PC-3 (cell line): ENCODE measurements around the gene SYT11. TPM values are rescaled to one million over a fixed set of nuclear protein-coding genes. Genes with fewer than 3 reads are reported as not detected.
A peak's percentile ranks its signal among the peaks of the same experiment; 100 is the strongest.

ENCODE experiments used
- ATAC-seq: fragments of 200-7000 bp; cut with Tn5 transposase; 2 replicates; pipeline ENCODE4 v1.9.1; 2020; ENCODE audit warnings: mild to moderate bottlenecking, moderate library complexity
- BruUV-seq: library from RNA; stranded (reverse); fragments of 400-500 nt; replicated peaks from 2 replicates; lab custom pipeline; 2021; lab: Mats Ljungman, UMichigan
- CTCF ChIA-PET: fragments of 300-600 bp; sonication (Branson Sonifier 250); formaldehyde crosslinking; loops from one replicate; lab custom pipeline; 2022; ENCODE audit warnings: antibody characterized with exemption; lab: Charles Lee
- POLR2A ChIA-PET: fragments of 300-600 bp; sonication (Branson Sonifier 250); formaldehyde crosslinking; loops from one replicate; lab custom pipeline; 2022; ENCODE audit warnings: antibody characterized with exemption; ENCODE audit not compliant: unreplicated experiment; lab: Charles Lee
- DNase-seq: peaks from one replicate; pipeline ENCODE4 v3.0.0-alpha.2; 2015
- H2AFZ ChIP-seq: fragments of 300-600 bp; sonication (generic); 2 replicates; pipeline ENCODE4 v1.6.0; 2016; ENCODE audit warnings: antibody characterized with exemption, low read length
- H3F3A ChIP-seq: fragments of 300-600 bp; sonication (generic); one replicate; pipeline ENCODE4 v1.6.0; 2017; ENCODE audit warnings: antibody characterized with exemption, low read length, control low read depth, mild to moderate bottlenecking; ENCODE audit not compliant: unreplicated experiment
- H3K27ac ChIP-seq: fragments of 300-600 bp; sonication (generic); 2 replicates; pipeline ENCODE4 v1.5.1; 2016; ENCODE audit warnings: mild to moderate bottlenecking, low read length
- H3K27me3 ChIP-seq: fragments of 300-600 bp; sonication (generic); 2 replicates; pipeline ENCODE4 v1.6.1; 2016; ENCODE audit warnings: low read length, mixed read lengths
- H3K36me3 ChIP-seq: fragments of 300-600 bp; sonication (generic); 2 replicates; pipeline ENCODE4 v1.6.1; 2016; ENCODE audit warnings: low read depth, mixed run types, low read length, mixed read lengths
- H3K4me1 ChIP-seq: fragments of 300-600 bp; sonication (generic); 2 replicates; pipeline ENCODE4 v1.5.1; 2016; ENCODE audit warnings: low read length; ENCODE audit not compliant: insufficient read depth
- H3K4me2 ChIP-seq: fragments of 300-600 bp; sonication (generic); 2 replicates; pipeline ENCODE4 v1.6.0; 2016; ENCODE audit warnings: low read length
- H3K4me3 ChIP-seq: fragments of 300-600 bp; sonication (generic); 2 replicates; pipeline ENCODE4 v1.5.1; 2016; ENCODE audit warnings: mild to moderate bottlenecking, low read length, mixed read lengths
- H3K79me2 ChIP-seq: fragments of 300-600 bp; sonication (generic); 2 replicates; pipeline ENCODE4 v1.6.1; 2017; ENCODE audit warnings: low read length, mixed read lengths
- H3K9ac ChIP-seq: fragments of 300-600 bp; sonication (generic); 2 replicates; pipeline ENCODE4 v1.6.0; 2016; ENCODE audit warnings: mild to moderate bottlenecking, low read length
- H3K9me2 ChIP-seq: fragments of 300-600 bp; sonication (generic); replicated peaks from 2 replicates; pipeline ENCODE4 v1.6.1; 2016; ENCODE audit warnings: mixed run types, low read length, mixed read lengths
- H3K9me3 ChIP-seq: fragments of 300-600 bp; sonication (generic); 2 replicates; pipeline ENCODE4 v1.6.1; 2016; ENCODE audit warnings: low read length, mixed read lengths
- H4K20me1 ChIP-seq: fragments of 300-600 bp; sonication (generic); 2 replicates; pipeline ENCODE4 v1.6.1; 2016; ENCODE audit warnings: low read length, mixed read lengths
- CTCF ChIP-seq: fragments of 300-600 bp; sonication (generic); conservative IDR thresholded peaks from 2 replicates; pipeline ENCODE4 v1.5.1; 2017; ENCODE audit warnings: antibody characterized with exemption, low read depth, mild to moderate bottlenecking, low read length
- EZH2 ChIP-seq: fragments of 300-600 bp; sonication (generic); IDR thresholded peaks from one replicate; pipeline ENCODE4 v1.6.1; 2017; ENCODE audit warnings: antibody characterized with exemption, mild to moderate bottlenecking, low read length; ENCODE audit not compliant: unreplicated experiment
- EZH2phosphoT487 ChIP-seq: fragments of 300-600 bp; sonication (generic); IDR thresholded peaks from 2 replicates; pipeline ENCODE4 v1.6.1; 2018; ENCODE audit warnings: mild to moderate bottlenecking, antibody characterized with exemption, low read length, borderline replicate concordance
- intact Hi-C: fragments of 100-400 bp; cut with micrococcal nuclease; formaldehyde crosslinking; loops from 2 replicates; pipeline ENCODE4 v1.9.0; 2023
- total RNA-seq: library from RNA; depleted of rRNA; stranded (reverse); fragments of >200 nt; gene quantifications from 2 replicates; pipeline ENCODE4 v1.2.3, GENCODE V29; 2014

The SYT11 gene
- total RNA-seq, 1 experiment from 2014 or later, result 0.44 TPM

DNA sequence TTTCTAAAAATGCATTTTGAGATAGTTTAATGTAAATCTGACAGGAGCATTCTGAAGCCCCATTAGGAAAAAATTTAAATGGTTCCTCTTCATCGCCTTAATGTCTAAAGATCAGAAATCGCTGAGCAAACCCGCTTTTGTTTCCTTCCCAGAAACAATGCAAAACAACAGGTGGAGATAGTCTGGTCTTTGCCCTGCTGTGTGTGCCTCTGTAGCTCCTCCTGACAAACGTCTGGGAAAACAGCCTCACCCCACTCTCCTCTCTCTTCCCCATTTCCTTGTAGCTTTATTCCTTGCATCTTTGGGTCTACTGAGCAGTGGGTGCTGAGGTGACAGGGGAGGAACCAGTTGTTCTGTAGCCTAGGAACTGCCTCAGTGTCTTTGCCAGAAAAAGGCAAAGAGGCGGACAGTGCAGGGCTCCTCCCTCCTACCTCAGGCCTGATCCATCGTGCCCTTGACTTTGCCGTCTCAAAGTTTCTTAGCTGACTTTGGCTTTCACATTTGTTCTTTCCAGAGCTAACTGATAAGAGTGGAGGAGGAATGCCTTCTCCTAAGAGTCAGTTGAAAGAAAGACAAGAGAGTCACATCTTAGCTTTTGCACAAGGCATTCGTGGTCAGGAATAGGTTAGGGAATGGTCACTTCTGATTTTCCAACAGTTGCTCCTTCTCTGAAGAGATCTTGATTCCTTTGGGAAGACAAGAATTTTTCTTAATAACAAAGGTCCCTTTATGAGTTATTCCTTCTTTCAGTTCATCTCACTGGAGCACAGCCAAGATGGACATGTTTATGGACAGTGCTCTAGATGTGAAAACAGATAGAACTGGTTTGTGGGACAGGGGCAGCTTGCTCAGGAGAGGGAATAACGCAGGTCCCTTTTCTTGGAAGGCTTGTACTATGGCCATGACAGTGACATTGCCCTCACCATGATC, 24.9 kb downstream of the SYT11 start:
- H3K9me2 ChIP-seq, result no peaks in the 10 kb centered on the region
- no peaks in the 10 kb centered on the region for H3K36me3 ChIP-seq
- 0 out of 2 replicates have a peak overlapping the region, but pooled peaks have one; percentile 2 for H3K4me2 ChIP-seq
- intact Hi-C loops, result no loop called here
- H4K20me1 ChIP-seq, result no peaks in the 10 kb centered on the region
- no peak overlapping the region for H3K9ac ChIP-seq
- peak overlapping the region; percentile 3; the same call in 1 of the 2 replicates for H2AFZ ChIP-seq
- no peak overlapping the region for H3K27ac ChIP-seq
- no peaks in the 10 kb centered on the region for H3K79me2 ChIP-seq
- TF ChIP-seq EZH2, result no peak
- no peak for TF ChIP-seq EZH2phosphoT487
- no peak for TF ChIP-seq CTCF
- H3K4me3 ChIP-seq, result no peak overlapping the region
- ATAC-seq (peak; percentile 72), DNase-seq (peak; percentile 66)
- no peaks in the 10 kb centered on the region for H3F3A ChIP-seq
- H3K9me3 ChIP-seq, result no peaks in the 10 kb centered on the region
- ChIA-PET CTCF (interaction anchor here (0.5 kb wide), 1 partner anchor 711 kb away, joined by 3 read pairs; the partner anchor contains the start of gene KRTCAP2), POLR2A (interaction anchor here (0.5 to 0.6 kb wide), 2 partner anchors 11 to 57 kb away, joined by 3 to 5 read pairs; partner anchors contain the start of gene RXFP4)
- no peaks in the 10 kb centered on the region for H3K27me3 ChIP-seq
- BruUV-seq, result no TSS peak
- H3K4me1 ChIP-seq, result peaks cover 10% of the 10 kb centered on the region

- H3K27ac ChIP-seq, result no peak overlapping the region
- 0 out of 2 replicates have a peak overlapping the region, but pooled peaks have one; percentile 2 for H3K4me2 ChIP-seq
- peaks cover 15% of the 10 kb centered on the region for H3K4me1 ChIP-seq
- no peaks in the 10 kb centered on the region for H3K79me2 ChIP-seq
- no peaks in the 10 kb centered on the region for H4K20me1 ChIP-seq
- H3K9me2 ChIP-seq, result no peaks in the 10 kb centered on the region
- intact Hi-C loops, result no loop called here
- no peak for TF ChIP-seq CTCF
- TF ChIP-seq EZH2phosphoT487, result no peak
- no peak for TF ChIP-seq EZH2
- ATAC-seq (peak; percentile 19; the same call in 1 of the 2 replicates), DNase-seq (no peak)
- H3K9me3 ChIP-seq, result no peaks in the 10 kb centered on the region
- H3K9ac ChIP-seq, result no peak overlapping the region
- no peaks in the 10 kb centered on the region for H3K27me3 ChIP-seq
- H3K4me3 ChIP-seq, result no peak overlapping the region
- H2AFZ ChIP-seq, result no peak overlapping the region
- ChIA-PET CTCF (interaction anchor here (0.5 kb wide), 1 partner anchor 712 kb away, joined by 3 read pairs; the partner anchor contains the start of gene KRTCAP2), POLR2A (no interaction called here)
- H3F3A ChIP-seq, result no peaks in the 10 kb centered on the region
- H3K36me3 ChIP-seq, result no peaks in the 10 kb centered on the region
- no TSS peak for BruUV-seq
Measured at GRCh38 chr1:155884982-155885381, 25.6 kb downstream of the SYT11 start.

DNA sequence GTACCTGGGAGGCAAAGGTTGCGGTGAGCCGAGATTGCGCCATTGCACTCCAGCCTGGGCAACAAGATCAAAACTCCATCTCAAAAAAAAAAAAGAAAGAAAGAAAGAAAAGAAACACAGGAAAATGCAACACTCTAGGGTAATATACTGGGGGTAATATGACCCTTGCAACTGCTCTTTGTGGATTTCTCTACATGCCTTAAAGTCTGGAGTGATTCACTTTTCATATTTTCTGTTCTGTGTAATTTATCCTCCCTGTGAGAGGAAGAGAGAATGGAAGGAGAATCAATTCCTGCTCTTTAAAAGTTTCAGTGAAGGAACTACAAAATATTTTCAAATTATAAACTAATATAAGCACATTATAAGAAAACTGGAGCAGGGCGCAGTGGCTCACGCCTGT, 29.1 kb downstream of the SYT11 start:
- no peak for TF ChIP-seq EZH2
- TF ChIP-seq EZH2phosphoT487, result no peak
- no peak for TF ChIP-seq CTCF
- BruUV-seq, result no TSS peak
- ChIA-PET CTCF (no interaction called here), POLR2A (no interaction called here)
- Histone ChIP-seq H3K4me1 (peaks cover 31% of the 10 kb centered on the region), H3K4me2 (no peak overlapping the region), H2AFZ (no peak overlapping the region), H3K4me3 (no peak overlapping the region), H3K9me3 (no peaks in the 10 kb centered on the region), H3K36me3 (no peaks in the 10 kb centered on the region), H3K9ac (no peak overlapping the region), H4K20me1 (no peaks in the 10 kb centered on the region), H3F3A (peaks cover 7% of the 10 kb centered on the region), H3K27ac (no peak overlapping the region), H3K79me2 (no peaks in the 10 kb centered on the region), H3K27me3 (no peaks in the 10 kb centered on the region), H3K9me2 (no peaks in the 10 kb centered on the region)
- ATAC-seq (no peak), DNase-seq (no peak)
- intact Hi-C loops, result no loop called here
